H1 (cell line): Measurements from ENCODE around the gene CFAP74. TPM values are rescaled to one million over a fixed set of nuclear protein-coding genes. Genes with fewer than 3 reads are reported as not detected.

Source experiments
- CTCF ChIA-PET: fragments of 300-600 bp; sonication (Branson Sonifier 250); formaldehyde crosslinking; loops from one replicate; lab custom pipeline; 2021; ENCODE audit not compliant: partially characterized antibody; lab: Charles Lee
- POLR2A ChIA-PET: fragments of 300-600 bp; sonication (Branson Sonifier 250); formaldehyde crosslinking; loops from one replicate; lab custom pipeline; 2021; ENCODE audit warnings: inconsistent platforms; ENCODE audit not compliant: partially characterized antibody; lab: Charles Lee
- DNase-seq, 2 experiments: peaks; one replicate each; pipeline versions ENCODE4 v3.0.0 to v3.0.0-alpha.2; 2010 to 2022; ENCODE audit warnings: low spot score in 2 of 2, low read depth in 1 of 2, mixed read lengths in 1 of 2
- FAIRE-seq: peaks from 2 replicates; lab custom pipeline; 2011; peaks lifted over from hg19 to GRCh38; lab: Jason Lieb, UNC
- H2AFZ ChIP-seq: 2 replicates; pipeline ENCODE4 v1.8.1; 2012; ENCODE audit warnings: low read length, inconsistent platforms
- H2AK5ac ChIP-seq: 2 replicates; pipeline ENCODE4 v1.6.1; 2013; ENCODE audit warnings: low read depth, low read length
- H2BK120ac ChIP-seq: replicated peaks from 2 replicates; pipeline ENCODE3; 2013; ENCODE audit warnings: low read depth, low read length, inconsistent platforms
- H2BK12ac ChIP-seq: 2 replicates; pipeline ENCODE4 v1.6.1; 2013; ENCODE audit warnings: low read depth, low read length
- H2BK15ac ChIP-seq: 2 replicates; pipeline ENCODE4 v1.6.1; 2013; ENCODE audit warnings: low read length
- H2BK20ac ChIP-seq: 2 replicates; pipeline ENCODE4 v1.6.1; 2013; ENCODE audit warnings: low read length
- H2BK5ac ChIP-seq: 2 replicates; pipeline ENCODE4 v1.6.1; 2013; ENCODE audit warnings: low read depth, low read length
- H3K14ac ChIP-seq: 2 replicates; pipeline ENCODE4 v1.6.1; 2013; ENCODE audit warnings: inconsistent platforms; ENCODE audit not compliant: insufficient read length
- H3K18ac ChIP-seq: 2 replicates; pipeline ENCODE4 v1.6.1; 2013; ENCODE audit warnings: low read length; ENCODE audit errors: extremely low read depth
- H3K23ac ChIP-seq: 2 replicates; pipeline ENCODE4 v1.6.1; 2013; ENCODE audit warnings: inconsistent platforms; ENCODE audit not compliant: insufficient read length
- H3K23me2 ChIP-seq: 2 replicates; pipeline ENCODE4 v1.6.1; 2013; ENCODE audit warnings: low read depth, low read length
- H3K27ac ChIP-seq: 2 replicates; pipeline ENCODE4 v1.6.1; 2011; ENCODE audit warnings: low read depth, low read length, inconsistent platforms
- H3K27me3 ChIP-seq, 4 experiments: replicated peaks in 1 of 4; 1 replicate in 1 of 4; 2 replicates in 3 of 4; pipeline versions ENCODE4 v1.6.1 to v1.8.1; 2011 to 2013; ENCODE audit warnings: low read length in 3 of 4, mild to moderate bottlenecking in 3 of 4, inconsistent platforms in 2 of 4, mixed read lengths in 2 of 4, moderate library complexity in 1 of 4; ENCODE audit not compliant: control insufficient read depth in 3 of 4, insufficient read depth in 3 of 4; ENCODE audit errors: extremely low read depth in 1 of 4
- H3K36me3 ChIP-seq, 4 experiments: 2 replicates each; pipeline versions ENCODE4 v1.6.1 to v1.8.1; 2011 to 2013; ENCODE audit warnings: mild to moderate bottlenecking in 4 of 4, low read length in 3 of 4, moderate library complexity in 2 of 4, control low read depth in 1 of 4, inconsistent platforms in 1 of 4; ENCODE audit not compliant: insufficient read depth in 4 of 4, control insufficient read depth in 2 of 4
- H3K4ac ChIP-seq: replicated peaks from 2 replicates; pipeline ENCODE3; 2013; ENCODE audit warnings: low read length, low read depth, mixed read lengths, inconsistent platforms; ENCODE audit not compliant: insufficient read length
- H3K4me1 ChIP-seq, 4 experiments: replicated peaks in 1 of 4; 1 replicate in 1 of 4; 2 replicates in 3 of 4; pipeline versions ENCODE4 v1.6.1 to v1.8.1; 2011 to 2013; ENCODE audit warnings: low read length in 3 of 4, inconsistent platforms in 2 of 4, mixed read lengths in 1 of 4; ENCODE audit not compliant: insufficient read depth in 4 of 4, control insufficient read depth in 3 of 4
- H3K4me2 ChIP-seq, 2 experiments: 2 replicates each; pipeline versions ENCODE4 v1.6.1 to v1.8.1; 2011 to 2013; ENCODE audit warnings: low read depth in 2 of 2, low read length in 2 of 2, control low read depth in 1 of 2, inconsistent platforms in 1 of 2, mild to moderate bottlenecking in 1 of 2; ENCODE audit not compliant: insufficient read depth in 1 of 2
- H3K4me3 ChIP-seq, 4 experiments: fragments of 200-600, 300-600 bp in 1 of 4; sonication (generic), shearing (Covaris generic), sonication (Bioruptor Twin) in 1 of 4; 2 replicates each; pipeline versions ENCODE4 v1.5.1 to v1.8.1; 2011 to 2016; ENCODE audit warnings: low read length in 4 of 4, low read depth in 3 of 4, control low read depth in 2 of 4, inconsistent platforms in 2 of 4, mild to moderate bottlenecking in 2 of 4, mixed read lengths in 1 of 4, moderate library complexity in 1 of 4; ENCODE audit not compliant: insufficient read depth in 2 of 4; ENCODE audit errors: extremely low read depth in 1 of 4
- H3K56ac ChIP-seq: replicated peaks from 2 replicates; pipeline ENCODE3; 2013; ENCODE audit warnings: low read depth, mild to moderate bottlenecking, mixed read lengths, low read length, inconsistent platforms; ENCODE audit not compliant: insufficient read length
- H3K79me1 ChIP-seq: 2 replicates; pipeline ENCODE4 v1.6.1; 2013; ENCODE audit warnings: low read depth, low read length, control low read depth
- H3K79me2 ChIP-seq, 2 experiments: 2 replicates each; pipeline versions ENCODE4 v1.6.1 to v1.8.1; 2012 to 2013; ENCODE audit warnings: low read length in 2 of 2, mild to moderate bottlenecking in 2 of 2, inconsistent platforms in 1 of 2; ENCODE audit not compliant: insufficient read depth in 2 of 2, control insufficient read depth in 1 of 2
- H3K9ac ChIP-seq, 4 experiments: replicated peaks in 1 of 4; 1 replicate in 1 of 4; 2 replicates in 3 of 4; pipeline versions ENCODE4 v1.6.1 to v1.8.1; 2011 to 2013; ENCODE audit warnings: low read depth in 3 of 4, low read length in 3 of 4, control low read depth in 2 of 4, mild to moderate bottlenecking in 2 of 4, moderate library complexity in 2 of 4, inconsistent platforms in 1 of 4; ENCODE audit errors: extremely low read depth in 1 of 4
- H3K9me3 ChIP-seq, 2 experiments: 2 replicates each; pipeline versions ENCODE4 v1.6.1 to v1.8.1; 2012 to 2013; ENCODE audit warnings: mild to moderate bottlenecking in 2 of 2, moderate library complexity in 2 of 2, control low read depth in 1 of 2, inconsistent platforms in 1 of 2, low read depth in 1 of 2, low read length in 1 of 2, mixed read lengths in 1 of 2; ENCODE audit not compliant: insufficient read depth in 2 of 2
- H4K20me1 ChIP-seq, 2 experiments: replicated peaks in 1 of 2; 2 replicates each; pipeline versions ENCODE3 to v1.8.1; 2011 to 2013; ENCODE audit warnings: inconsistent platforms in 2 of 2, low read length in 2 of 2, mild to moderate bottlenecking in 1 of 2; ENCODE audit not compliant: insufficient read depth in 2 of 2, control insufficient read depth in 1 of 2
- H4K5ac ChIP-seq: 2 replicates; pipeline ENCODE4 v1.6.1; 2013; ENCODE audit warnings: low read length, low read depth, mixed read lengths, inconsistent platforms; ENCODE audit not compliant: insufficient read length
- H4K8ac ChIP-seq: 2 replicates; pipeline ENCODE4 v1.8.0; 2013; ENCODE audit warnings: mild to moderate bottlenecking, moderate library complexity, low read length, inconsistent platforms; ENCODE audit not compliant: insufficient read depth; ENCODE audit errors: extremely low read depth
- H4K91ac ChIP-seq: replicated peaks from 2 replicates; pipeline ENCODE3; 2013; ENCODE audit warnings: low read length, mixed read lengths, inconsistent platforms; ENCODE audit not compliant: insufficient read length
- BCL11A ChIP-seq, 2 experiments: IDR thresholded peaks; one replicate each; pipeline ENCODE4 v1.6.1; 2011; ENCODE audit warnings: low read depth in 2 of 2, low read length in 2 of 2, mild to moderate bottlenecking in 2 of 2
- CBX8 ChIP-seq: fragments of 300-800, 300-1000 bp; sonication (generic); IDR thresholded peaks from 2 replicates; pipeline ENCODE4 v1.7.1; 2016; ENCODE audit warnings: low read depth, low read length, borderline replicate concordance
- CEBPB ChIP-seq: IDR thresholded peaks from 2 replicates; pipeline ENCODE4 v1.6.1; 2012; ENCODE audit warnings: low read depth, low read length
- CHD1 ChIP-seq: IDR thresholded peaks from 2 replicates; pipeline ENCODE4 v1.6.1; 2012; ENCODE audit warnings: low read depth, low read length, improper control_type of control experiment
- CHD2 ChIP-seq: IDR thresholded peaks from 2 replicates; pipeline ENCODE4 v1.6.1; 2012; ENCODE audit warnings: low read length, improper control_type of control experiment
- POU5F1 ChIP-seq: IDR thresholded peaks from 2 replicates; pipeline ENCODE4 v1.6.1; 2011; ENCODE audit warnings: low read depth, mild to moderate bottlenecking, low read length, moderate library complexity
- TAF7 ChIP-seq: optimal IDR thresholded peaks from 2 replicates; pipeline ENCODE3; 2011; ENCODE audit warnings: low read depth, mild to moderate bottlenecking, inconsistent platforms, low read length, moderate library complexity, borderline replicate concordance
- TBP ChIP-seq: IDR thresholded peaks from 2 replicates; pipeline ENCODE4 v1.6.1; 2011; ENCODE audit warnings: low read depth, low read length, improper control_type of control experiment
- WGBS, 2 experiments: shearing (Covaris generic) in 1 of 2; methylation state at CpG; one replicate each; pipeline versions ENCODE4 v1.1.6 to v1.1.7; 2013 to 2015; ENCODE audit warnings: low lambda C conversion rate in 2 of 2, mixed read lengths in 2 of 2, inconsistent platforms in 1 of 2, low coverage in 1 of 2, missing lambda C conversion rate in 1 of 2; ENCODE audit not compliant: insufficient replicate concordance in 2 of 2, insufficient coverage in 1 of 2, insufficient read length in 1 of 2; ENCODE audit errors: extremely low coverage in 1 of 2, missing lambda C conversion rate in 1 of 2; 5-methylcytosine and 5-hydroxymethylcytosine counted together
- polyA plus RNA-seq, 7 experiments: library from polyadenylated mRNA; depleted of rRNA in 3 of 7; stranded (reverse) in 5 of 7; unstranded in 2 of 7; fragments of >200 nt in 5 of 7; fragments of 200-250 nt in 2 of 7; gene quantifications; 1 replicate in 5 of 7; 2 replicates in 1 of 7; 4 replicates in 1 of 7; pipeline versions ENCODE4 v1.2.1 to v1.2.3, GENCODE V29; 2011 to 2013; ENCODE audit warnings: missing spikeins in 2 of 7, mixed read lengths in 2 of 7
- total RNA-seq: library from RNA; stranded (reverse); fragmentation: NEBNext Ultra II Directional; extraction: Animal tissue kit (Norgen Biotek cat#: 25700); gene quantifications from 2 replicates; pipeline ENCODE4 v1.2.1, GENCODE V29; 2021

Gene CFAP74
- total and polyA plus RNA-seq, 2 of the 8 experiments (the other 6 are each of a cell fraction or from before 2014, with no cell fraction given): 0.09 to 0.20 TPM

GRCh38 chr1:2020310-2020655 lies 16.7 kb upstream of the CFAP74 start:
- H2BK5ac ChIP-seq: no peak overlapping the region
- DNase-seq: no peak
- H3K27ac ChIP-seq: no peak overlapping the region
- TF ChIP-seq CEBPB (no peak), POU5F1 (no peak), CBX8 (no peak), TAF7 (no peak), TBP (no peak), CHD2 (no peak), BCL11A (IDR thresholded peaks at IDR 0.05; ENCODE audit: low read depth in 2 of 2, low read length in 2 of 2) (no peak), CHD1 (no peak)
- TF ChIP-seq, all 59 proteins: peak for 0
- WGBS, 2 experiments: 87% methylated on average over 11 of the region's 11 CpGs; no CpG with 5 or more reads in 1 of the 2 experiments
- POLR2A ChIA-PET: interaction anchor here (0.7 to 3.7 kb wide), 2 partner anchors 10 to 12 kb away, joined by 3 to 11 read pairs; no protein-coding TSS in a partner anchor
- Histone ChIP-seq H3K27me3 (peaks cover 3 to 19% (median 14%) of the 10 kb centered on the region in 4 experiments), H3K9me3 (no peaks in the 10 kb centered on the region), H2BK120ac (no peak overlapping the region), H2AK5ac (no peak overlapping the region), H3K18ac (no peak overlapping the region), H3K9ac (no peak overlapping the region), H3K4me1 (peaks cover 0 to 10% (median 3%) of the 10 kb centered on the region in 4 experiments; a peak in 4 of 7 replicates), H4K5ac (no peak overlapping the region), H3K4ac (no peak overlapping the region), H2BK12ac (peak overlapping the region; percentile 27; the same call in 1 of the 2 replicates), H2BK15ac (no peak overlapping the region), H3K4me3 (no peak overlapping the region), H3K14ac (no peak overlapping the region), H4K20me1 (peaks cover 0 to 4% of the 10 kb centered on the region in 2 experiments), H3K56ac (no peak overlapping the region), H4K8ac (no peak overlapping the region; the same call in 1 of the 2 replicates), H3K79me2 (no peaks in the 10 kb centered on the region), H3K23ac (no peak overlapping the region), H2AFZ (no peak overlapping the region), H3K36me3 (no peaks in the 10 kb centered on the region), H3K23me2 (peaks cover 7% of the 10 kb centered on the region; the same call in 1 of the 2 replicates), H3K4me2 (0 out of 4 replicates have a peak overlapping the region, but pooled peaks of 1 of the 2 experiments have one; percentile 46), H4K91ac (no peak overlapping the region), H3K79me1 (no peaks in the 10 kb centered on the region), H2BK20ac (no peak overlapping the region)
- no peak for FAIRE-seq
- CTCF ChIA-PET: interaction anchor here (0.6 to 8.0 kb wide), 6 partner anchors 20 to 154 kb away, joined by 3 to 66 read pairs (median 8); no protein-coding TSS in a partner anchor
